OCI-LY1 (cell line): Measurements from ENCODE around the gene ZFAND2B.
"Not testable (repeated sequence)": the region's sequence is repeated elsewhere in the genome, so short reads cannot be mapped to it uniquely, and the experiment has no call there.

Experiments
- H2AFZ ChIP-seq: fragments of 200-600 bp; sonication (generic), shearing (Covaris generic); 2 replicates; pipeline ENCODE4 v1.6.0; 2014; ENCODE audit warnings: antibody characterized with exemption, mild to moderate bottlenecking, low read length
- H3F3A ChIP-seq: fragments of 200-600 bp; sonication (generic), shearing (Covaris generic); 2 replicates; pipeline ENCODE4 v1.6.0; 2014; ENCODE audit warnings: mild to moderate bottlenecking, antibody characterized with exemption, low read length, moderate library complexity; ENCODE audit not compliant: insufficient read depth
- H3K27ac ChIP-seq: fragments of 200-600 bp; sonication (generic); 2 replicates; pipeline ENCODE4 v1.5.1; 2014; ENCODE audit warnings: low read length, mixed run types, mild to moderate bottlenecking, low read depth; ENCODE audit not compliant: poor library complexity, severe bottlenecking
- H3K27me3 ChIP-seq: fragments of 200-600 bp; sonication (generic); 2 replicates; pipeline ENCODE4 v1.6.0; 2014; ENCODE audit warnings: antibody characterized with exemption, mild to moderate bottlenecking, low read length, moderate library complexity; ENCODE audit not compliant: insufficient read depth
- H3K36me3 ChIP-seq: fragments of 200-600 bp; sonication (generic); 2 replicates; pipeline ENCODE4 v1.6.1; 2014; ENCODE audit warnings: mild to moderate bottlenecking, antibody characterized with exemption, low read length, moderate library complexity, mixed read lengths; ENCODE audit not compliant: insufficient read depth
- H3K4me1 ChIP-seq: fragments of 200-600 bp; sonication (generic); 2 replicates; pipeline ENCODE4 v1.5.1; 2014; ENCODE audit warnings: mild to moderate bottlenecking, low read length, moderate library complexity; ENCODE audit not compliant: insufficient read depth, severe bottlenecking
- H3K4me2 ChIP-seq: fragments of 200-600 bp; sonication (generic), shearing (Covaris generic); 2 replicates; pipeline ENCODE4 v1.6.1; 2014; ENCODE audit warnings: low read length
- H3K4me3 ChIP-seq: fragments of 200-600 bp; sonication (generic); 2 replicates; pipeline ENCODE4 v1.5.1; 2014; ENCODE audit warnings: low read length, low read depth, mild to moderate bottlenecking, mixed read lengths; ENCODE audit not compliant: poor library complexity, severe bottlenecking
- H3K79me2 ChIP-seq: fragments of 200-600 bp; shearing (Covaris generic); 2 replicates; pipeline ENCODE4 v1.6.1; 2016; ENCODE audit warnings: mixed run types, low read length, mixed read lengths; ENCODE audit not compliant: insufficient read depth
- H3K9ac ChIP-seq: fragments of 200-600 bp; sonication (generic), shearing (Covaris generic); 2 replicates; pipeline ENCODE4 v1.6.1; 2014; ENCODE audit warnings: mild to moderate bottlenecking, low read length, mixed read lengths
- H3K9me2 ChIP-seq: fragments of 200-600 bp; sonication (generic), shearing (Covaris generic); 2 replicates; pipeline ENCODE4 v1.6.1; 2014; ENCODE audit warnings: low read depth, mild to moderate bottlenecking, low read length, mixed read lengths
- H3K9me3 ChIP-seq: fragments of 200-600 bp; shearing (Covaris generic); 2 replicates; pipeline ENCODE4 v1.6.1; 2014; ENCODE audit warnings: low read length, mixed read lengths
- H4K20me1 ChIP-seq: fragments of 200-600 bp; sonication (generic), shearing (Covaris generic); 2 replicates; pipeline ENCODE4 v1.6.0; 2016; ENCODE audit warnings: mild to moderate bottlenecking, low read length; ENCODE audit not compliant: insufficient read depth
- CTCF ChIP-seq: fragments of 200-600 bp; sonication (generic), shearing (Covaris generic); IDR thresholded peaks from 2 replicates; pipeline ENCODE4 v1.5.1; 2017; ENCODE audit warnings: mild to moderate bottlenecking, antibody characterized with exemption, low read length, moderate library complexity, mixed read lengths
- EZH2 ChIP-seq: fragments of 200-600 bp; sonication (generic), shearing (Covaris generic); IDR thresholded peaks from 2 replicates; pipeline ENCODE4 v1.8.0; 2017; ENCODE audit warnings: borderline replicate concordance, mixed run types, mild to moderate bottlenecking, antibody characterized with exemption, low read length, moderate library complexity, mixed read lengths

ZFAND2B gene

GRCh38 chr2:219254590-219255201 lies 48.1 kb downstream of the ZFAND2B start:
- Histone ChIP-seq H3K79me2 (no peaks in the 10 kb centered on the region), H2AFZ (no peak overlapping the region), H3K4me2 (peak overlapping the region; percentile 79), H3K4me1 (peaks cover 44% of the 10 kb centered on the region), H3K4me3 (peak overlapping the region; percentile 83), H4K20me1 (no peaks in the 10 kb centered on the region), H3F3A (0 out of 2 replicates have a peak, but pooled peaks cover 5% of the 10 kb centered on the region), H3K27me3 (no peaks in the 10 kb centered on the region), H3K27ac (peak overlapping the region; percentile 88), H3K9me2 (no peaks in the 10 kb centered on the region), H3K9ac (peak overlapping the region; percentile 89), H3K9me3 (no peaks in the 10 kb centered on the region), H3K36me3 (peaks cover 36% of the 10 kb centered on the region)
- TF ChIP-seq CTCF, result no peak; the same call in 1 of the 2 replicates
- no peak for TF ChIP-seq EZH2

GRCh38 chr2:219258942-219259341 lies 52.4 kb downstream of the ZFAND2B start:
- H3K4me1 ChIP-seq, result peaks cover 14% of the 10 kb centered on the region
- not testable (repeated sequence) for H3K79me2 ChIP-seq, H3K27me3 ChIP-seq

More at GRCh38 chr2:219258942-219259341, 52.4 kb downstream of the ZFAND2B start:
- H3K27ac ChIP-seq, H3K4me3 ChIP-seq, H3K9me2 ChIP-seq, H3K9ac ChIP-seq, H4K20me1 ChIP-seq, H2AFZ ChIP-seq, H3F3A ChIP-seq, H3K4me2 ChIP-seq, H3K9me3 ChIP-seq: not testable (repeated sequence)
- H3K36me3 ChIP-seq, result peaks cover 14% of the 10 kb centered on the region; the same call in 1 of the 2 replicates
